VCaP (cell line): ENCODE data around the gene TMEM132D.

Experiments used
- H3K27ac ChIP-seq: fragments of 450-650 bp; 2 replicates; pipeline ENCODE4 v1.5.1; 2017
- TF ChIP-seq, protein P1 (sequence below): fragments of 450-650 bp; conservative IDR thresholded peaks from 2 replicates; pipeline ENCODE4 v1.5.1; 2017; ENCODE audit warnings: mild to moderate bottlenecking, moderate library complexity

Gene TMEM132D

DNA sequence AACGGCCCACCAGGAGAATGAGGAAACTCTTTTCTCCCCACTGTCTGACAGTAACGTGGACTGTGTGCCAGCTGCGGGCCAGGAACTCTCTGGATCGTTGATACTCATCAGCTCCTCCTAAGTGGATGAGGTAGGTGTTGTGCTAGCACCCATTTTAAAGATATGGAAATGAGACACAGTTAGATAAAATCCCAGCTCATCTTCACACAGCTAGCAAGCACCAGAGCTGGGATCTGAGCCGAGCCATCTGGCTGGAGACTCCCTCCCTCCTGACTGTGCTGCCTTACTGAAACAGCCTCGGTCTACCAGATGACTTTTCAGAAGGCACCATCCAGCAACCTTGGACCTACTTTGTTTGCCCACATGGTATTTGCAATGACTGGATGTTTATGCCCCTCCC is 49.2 kb downstream of the TMEM132D start:
- TF ChIP-seq, protein P1, sequence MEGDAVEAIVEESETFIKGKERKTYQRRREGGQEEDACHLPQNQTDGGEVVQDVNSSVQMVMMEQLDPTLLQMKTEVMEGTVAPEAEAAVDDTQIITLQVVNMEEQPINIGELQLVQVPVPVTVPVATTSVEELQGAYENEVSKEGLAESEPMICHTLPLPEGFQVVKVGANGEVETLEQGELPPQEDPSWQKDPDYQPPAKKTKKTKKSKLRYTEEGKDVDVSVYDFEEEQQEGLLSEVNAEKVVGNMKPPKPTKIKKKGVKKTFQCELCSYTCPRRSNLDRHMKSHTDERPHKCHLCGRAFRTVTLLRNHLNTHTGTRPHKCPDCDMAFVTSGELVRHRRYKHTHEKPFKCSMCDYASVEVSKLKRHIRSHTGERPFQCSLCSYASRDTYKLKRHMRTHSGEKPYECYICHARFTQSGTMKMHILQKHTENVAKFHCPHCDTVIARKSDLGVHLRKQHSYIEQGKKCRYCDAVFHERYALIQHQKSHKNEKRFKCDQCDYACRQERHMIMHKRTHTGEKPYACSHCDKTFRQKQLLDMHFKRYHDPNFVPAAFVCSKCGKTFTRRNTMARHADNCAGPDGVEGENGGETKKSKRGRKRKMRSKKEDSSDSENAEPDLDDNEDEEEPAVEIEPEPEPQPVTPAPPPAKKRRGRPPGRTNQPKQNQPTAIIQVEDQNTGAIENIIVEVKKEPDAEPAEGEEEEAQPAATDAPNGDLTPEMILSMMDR = no peak
- H3K27ac ChIP-seq = no peak overlapping the region

DNA sequence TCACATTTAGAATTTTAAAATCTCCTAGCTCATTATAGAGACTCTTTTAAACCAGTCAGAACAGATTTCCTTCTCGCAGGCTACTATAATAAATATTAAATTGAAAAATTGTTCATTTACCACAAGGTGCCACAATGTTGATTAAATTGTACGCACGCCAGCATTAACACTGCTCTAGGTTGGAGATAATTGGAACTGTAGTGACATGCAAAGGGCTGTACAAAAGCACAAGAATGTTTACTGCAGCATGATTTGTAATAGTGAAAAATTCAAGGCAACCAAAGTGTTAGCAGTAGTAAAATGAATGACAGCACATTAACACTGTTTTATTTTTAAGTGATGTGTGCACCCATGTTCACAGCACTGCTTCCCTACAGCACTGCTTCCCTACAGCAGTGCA is 52.5 kb downstream of the TMEM132D start:
- H3K27ac ChIP-seq = no peak overlapping the region
- TF ChIP-seq, protein P1 = no peak

DNA sequence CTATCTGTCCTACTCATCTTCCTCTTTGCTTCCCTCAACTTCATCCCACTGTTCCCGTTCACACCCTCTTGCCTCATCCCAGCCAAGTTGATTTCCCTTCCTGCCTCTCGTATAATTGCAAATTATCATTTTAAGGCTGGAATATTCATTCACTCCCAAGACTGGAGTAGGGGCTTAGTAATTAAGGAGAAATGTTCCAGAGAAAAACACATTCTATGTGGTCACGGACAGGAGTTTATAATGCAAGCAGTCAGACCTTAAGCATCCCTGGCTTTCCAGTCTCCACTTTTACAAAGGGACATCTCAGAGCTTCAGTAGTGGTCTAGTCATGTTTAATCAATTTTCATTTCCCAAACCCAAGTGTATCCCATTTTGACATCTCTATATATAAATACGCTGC is 54.9 kb downstream of the TMEM132D start:
- TF ChIP-seq, protein P1 = no peak
- H3K27ac ChIP-seq = no peak overlapping the region

DNA sequence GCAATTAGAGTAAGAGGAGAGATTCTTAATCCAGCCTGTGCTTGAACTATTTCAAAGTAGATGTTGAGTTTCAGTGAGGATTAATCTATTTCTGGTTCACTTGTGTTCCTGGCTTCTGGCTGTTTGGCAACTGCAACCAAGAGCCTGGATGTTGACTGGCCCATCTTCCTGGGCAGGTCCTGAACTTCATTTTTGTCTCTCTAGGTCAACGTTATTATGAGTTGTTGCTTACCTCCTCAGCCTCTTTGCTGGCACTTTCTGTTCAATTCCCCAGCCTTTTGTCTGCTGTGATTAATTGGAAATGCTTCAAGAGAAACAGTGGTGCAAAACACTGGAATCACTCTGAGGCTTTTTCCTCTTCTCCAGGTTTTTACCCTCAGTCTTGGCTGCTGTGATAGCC is 56.8 kb downstream of the TMEM132D start:
- no peak overlapping the region for H3K27ac ChIP-seq
- TF ChIP-seq, protein P1 = no peak

DNA sequence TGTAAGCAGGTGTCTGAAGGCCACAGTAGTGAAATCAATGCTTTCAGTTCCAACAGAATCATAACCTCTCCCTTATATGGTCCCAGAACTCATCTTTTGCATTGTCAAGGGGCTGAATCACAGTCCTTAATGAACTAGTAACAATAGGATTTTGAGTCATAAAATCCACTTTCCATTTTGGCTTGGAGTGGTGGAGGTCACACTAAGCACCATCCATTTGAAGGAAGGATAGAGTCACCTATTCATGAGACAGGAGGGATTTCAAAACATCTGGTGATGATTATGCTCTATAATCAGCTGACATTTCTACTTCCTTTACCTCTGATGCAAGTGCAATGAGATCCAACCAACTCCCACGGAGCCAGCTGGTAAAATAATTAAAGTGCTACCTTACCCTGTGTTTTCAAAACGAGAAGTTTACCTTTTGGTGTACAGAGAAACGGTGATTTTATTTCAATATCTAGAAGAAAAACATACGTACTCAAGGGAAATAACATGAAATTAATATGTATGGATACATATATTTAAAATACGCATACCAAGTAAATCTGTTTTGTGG is 59.1 kb downstream of the TMEM132D start:
- no peak overlapping the region for H3K27ac ChIP-seq
- TF ChIP-seq, protein P1 = no peak

DNA sequence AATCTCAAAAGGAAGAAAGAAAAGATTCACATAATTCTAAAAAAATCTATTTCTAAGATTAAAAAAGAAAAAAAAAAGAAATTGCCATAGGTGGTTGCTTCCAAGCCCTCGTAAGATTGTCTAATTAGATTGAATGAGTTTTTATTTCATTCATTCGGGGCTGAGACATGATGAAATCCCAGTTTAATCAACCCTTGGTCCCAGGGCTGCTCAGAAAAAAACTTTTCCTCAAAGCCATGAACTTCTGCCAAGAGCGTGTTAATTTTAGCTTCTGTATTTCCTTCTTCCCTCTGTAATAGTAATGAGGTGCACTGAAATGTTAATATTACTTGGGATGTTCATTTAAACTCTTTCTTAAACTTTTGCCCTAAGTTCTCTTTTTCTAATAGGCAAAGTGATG is 62.6 kb downstream of the TMEM132D start:
- H3K27ac ChIP-seq = no peak overlapping the region
- TF ChIP-seq, protein P1 = no peak

DNA sequence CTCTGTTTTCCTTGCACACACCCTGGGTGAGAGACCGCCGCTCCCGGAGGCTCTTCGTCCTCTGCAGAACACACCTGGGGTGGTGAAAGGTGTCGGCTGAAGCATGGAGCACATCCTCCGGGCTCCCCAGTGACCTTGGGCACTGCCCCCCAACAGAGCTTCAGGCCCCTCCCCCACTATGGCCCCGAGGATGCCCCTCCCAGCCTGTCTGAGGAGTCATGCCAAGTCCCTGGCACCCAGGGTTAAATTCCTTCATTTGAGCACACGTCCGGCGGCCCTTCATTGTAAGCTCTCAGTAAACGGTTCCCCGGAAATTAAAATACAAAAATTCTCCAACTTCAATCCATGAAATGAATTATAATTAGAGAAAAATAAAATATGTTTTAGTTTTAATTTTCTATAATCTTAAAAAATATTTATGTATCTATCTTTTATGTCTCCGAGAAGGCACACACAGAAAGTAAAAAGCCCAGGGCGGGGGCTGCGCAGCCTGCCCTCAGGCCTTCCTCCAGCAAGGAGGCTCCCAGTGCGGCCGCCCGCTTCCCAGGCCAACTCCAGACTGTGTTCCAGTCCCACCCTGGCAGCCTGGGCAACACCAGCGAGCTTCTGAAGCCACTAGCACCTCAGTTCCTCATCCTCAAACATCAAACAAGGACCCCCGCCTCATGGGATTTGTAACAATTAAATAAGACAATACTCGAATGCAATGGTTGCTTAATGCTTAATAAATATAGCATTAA is 63.5 kb downstream of the TMEM132D start:
- TF ChIP-seq, protein P1 = no peak
- no peak overlapping the region for H3K27ac ChIP-seq
